ENCODE results near the gene SCG2.

GRCh38 chr2:223585666-223586065, 16.5 kb downstream of the SCG2 start:
- TF ChIP-seq CTCF (IDR thresholded peaks at IDR 0.05; ENCODE audit: low read length) (no peak), EZH2 (IDR thresholded peaks at IDR 0.05; ENCODE audit: borderline replicate concordance, low read length) (no peak)
